Fibroblast of lung (primary cell): ENCODE results near the gene LMF1. TPM values are rescaled to one million over a fixed set of nuclear protein-coding genes. Genes with fewer than 3 reads are reported as not detected.

Experiments
- DNase-seq, 2 donors: peaks; one replicate each; pipeline versions ENCODE4 v3.0.0 to v3.0.0-alpha.2; 2010; ENCODE audit warnings: low read depth in 2 of 2
- H2AFZ ChIP-seq: 2 replicates; pipeline ENCODE4 v1.5.1; 2012; ENCODE audit warnings: low read length, control low read depth, inconsistent platforms
- H3K27ac ChIP-seq: 2 replicates; pipeline ENCODE4 v1.5.1; 2011; ENCODE audit warnings: low read length, control low read depth; ENCODE audit not compliant: insufficient read depth
- H3K27me3 ChIP-seq: 2 replicates; pipeline ENCODE4 v1.5.1; 2011; ENCODE audit warnings: mild to moderate bottlenecking, low read length; ENCODE audit not compliant: control insufficient read depth, insufficient read depth
- H3K36me3 ChIP-seq: 2 replicates; pipeline ENCODE4 v1.5.1; 2011; ENCODE audit warnings: low read length; ENCODE audit not compliant: control insufficient read depth, insufficient read depth
- H3K4me1 ChIP-seq: 2 replicates; pipeline ENCODE4 v1.5.1; 2011; ENCODE audit warnings: low read length; ENCODE audit not compliant: control insufficient read depth, insufficient read depth; ENCODE audit errors: extremely low read depth
- H3K4me2 ChIP-seq: 2 replicates; pipeline ENCODE4 v1.5.1; 2011; ENCODE audit warnings: low read length, control low read depth; ENCODE audit not compliant: insufficient read depth; ENCODE audit errors: extremely low read depth
- H3K4me3 ChIP-seq, 4 experiments: fragments of 200-600 bp in 1 of 4; sonication (generic) in 1 of 4; replicated peaks in 1 of 4; 2 replicates each; pipeline ENCODE4 v1.5.1; 2011 to 2016; ENCODE audit warnings: low read length in 4 of 4, low read depth in 3 of 4, mild to moderate bottlenecking in 3 of 4, control low read depth in 2 of 4, inconsistent platforms in 1 of 4, mixed read lengths in 1 of 4; ENCODE audit not compliant: insufficient read depth in 1 of 4; ENCODE audit errors: control extremely low read depth in 1 of 4
- H3K79me2 ChIP-seq: 2 replicates; pipeline ENCODE4 v1.5.1; 2012; ENCODE audit warnings: mild to moderate bottlenecking, low read length, inconsistent platforms; ENCODE audit not compliant: control insufficient read depth, insufficient read depth
- H3K9ac ChIP-seq: 2 replicates; pipeline ENCODE4 v1.5.1; 2011; ENCODE audit warnings: mild to moderate bottlenecking, low read length, control low read depth; ENCODE audit not compliant: insufficient read depth
- H3K9me3 ChIP-seq: 2 replicates; pipeline ENCODE4 v1.5.1; 2012; ENCODE audit warnings: low read depth, low read length; ENCODE audit not compliant: control insufficient read depth, insufficient read depth
- H4K20me1 ChIP-seq: 2 replicates; pipeline ENCODE4 v1.5.1; 2011; ENCODE audit warnings: low read length; ENCODE audit not compliant: control insufficient read depth, insufficient read depth; ENCODE audit errors: extremely low read depth
- EZH2 ChIP-seq: IDR thresholded peaks from 2 replicates; pipeline ENCODE4 v1.5.1; 2012; ENCODE audit warnings: low read length, control low read depth, mild to moderate bottlenecking; ENCODE audit errors: missing control alignments
- polyA plus RNA-seq, 2 donors: library from polyadenylated mRNA; depleted of rRNA in 1 of 2; stranded (reverse) in 1 of 2; unstranded in 1 of 2; fragments of >200 nt; gene quantifications; 2 replicates each; pipeline ENCODE4 v1.2.1, GENCODE V29; 2011 to 2012; ENCODE audit warnings: missing spikeins in 1 of 2
- total RNA-seq: library from RNA; depleted of rRNA; stranded (reverse); fragments of >200 nt; gene quantifications from 2 replicates; pipeline ENCODE4 v1.2.1, GENCODE V29; 2014
- TF ChIP-seq, protein P1 (sequence below), 2 donors: IDR thresholded peaks in 1 of 2; conservative IDR thresholded peaks in 1 of 2; 1 replicate in 1 of 2; 2 replicates in 1 of 2; pipeline ENCODE4 v1.5.1; 2011 to 2012; ENCODE audit warnings: low read length in 2 of 2, control low read depth in 1 of 2, inconsistent platforms in 1 of 2, low read depth in 1 of 2, mild to moderate bottlenecking in 1 of 2

The LMF1 gene
- total and polyA plus RNA-seq, 2 donors (not counting 1 experiment from before 2014, with no cell fraction given): 12.3 to 12.6 TPM

DNA sequence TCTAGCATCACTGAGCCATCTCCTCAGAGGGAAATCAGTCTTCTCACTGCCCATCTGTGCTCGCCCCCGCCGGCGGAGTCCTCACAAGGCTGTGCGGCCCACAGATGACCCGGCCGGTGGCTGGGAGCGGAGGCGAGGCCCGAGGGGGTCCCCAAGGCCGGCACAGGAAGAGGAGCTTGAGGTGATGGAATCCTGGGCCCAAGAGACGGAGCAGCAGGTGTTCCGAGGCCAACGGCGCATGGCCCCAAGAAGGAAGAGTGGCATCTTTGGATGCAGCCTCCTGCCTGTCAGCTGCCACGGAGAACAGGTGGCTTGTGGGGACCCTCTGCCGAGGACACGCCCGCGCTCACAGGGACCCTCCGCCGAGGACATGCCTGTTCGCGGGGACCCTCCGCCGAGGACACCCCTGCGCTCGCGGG lies 97.5 kb downstream of the LMF1 start:
- Histone ChIP-seq H3K4me2 (no peak overlapping the region), H3K4me1 (no peaks in the 10 kb centered on the region), H3K27ac (no peak overlapping the region), H3K79me2 (no peaks in the 10 kb centered on the region), H3K4me3 (no peak overlapping the region), H3K36me3 (no peaks in the 10 kb centered on the region), H3K27me3 (no peaks in the 10 kb centered on the region), H2AFZ (no peak overlapping the region), H4K20me1 (no peaks in the 10 kb centered on the region), H3K9ac (no peak overlapping the region), H3K9me3 (no peaks in the 10 kb centered on the region)
- no peak for TF ChIP-seq EZH2
- TF ChIP-seq, protein P1, sequence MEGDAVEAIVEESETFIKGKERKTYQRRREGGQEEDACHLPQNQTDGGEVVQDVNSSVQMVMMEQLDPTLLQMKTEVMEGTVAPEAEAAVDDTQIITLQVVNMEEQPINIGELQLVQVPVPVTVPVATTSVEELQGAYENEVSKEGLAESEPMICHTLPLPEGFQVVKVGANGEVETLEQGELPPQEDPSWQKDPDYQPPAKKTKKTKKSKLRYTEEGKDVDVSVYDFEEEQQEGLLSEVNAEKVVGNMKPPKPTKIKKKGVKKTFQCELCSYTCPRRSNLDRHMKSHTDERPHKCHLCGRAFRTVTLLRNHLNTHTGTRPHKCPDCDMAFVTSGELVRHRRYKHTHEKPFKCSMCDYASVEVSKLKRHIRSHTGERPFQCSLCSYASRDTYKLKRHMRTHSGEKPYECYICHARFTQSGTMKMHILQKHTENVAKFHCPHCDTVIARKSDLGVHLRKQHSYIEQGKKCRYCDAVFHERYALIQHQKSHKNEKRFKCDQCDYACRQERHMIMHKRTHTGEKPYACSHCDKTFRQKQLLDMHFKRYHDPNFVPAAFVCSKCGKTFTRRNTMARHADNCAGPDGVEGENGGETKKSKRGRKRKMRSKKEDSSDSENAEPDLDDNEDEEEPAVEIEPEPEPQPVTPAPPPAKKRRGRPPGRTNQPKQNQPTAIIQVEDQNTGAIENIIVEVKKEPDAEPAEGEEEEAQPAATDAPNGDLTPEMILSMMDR (conservative IDR thresholded peaks at IDR 0.05 in 1 of 2, IDR thresholded peaks at IDR 0.05 in 1 of 2; ENCODE audit: low read depth in 1 of 2, low read length in 2 of 2): no peak
- no peak for DNase-seq

DNA sequence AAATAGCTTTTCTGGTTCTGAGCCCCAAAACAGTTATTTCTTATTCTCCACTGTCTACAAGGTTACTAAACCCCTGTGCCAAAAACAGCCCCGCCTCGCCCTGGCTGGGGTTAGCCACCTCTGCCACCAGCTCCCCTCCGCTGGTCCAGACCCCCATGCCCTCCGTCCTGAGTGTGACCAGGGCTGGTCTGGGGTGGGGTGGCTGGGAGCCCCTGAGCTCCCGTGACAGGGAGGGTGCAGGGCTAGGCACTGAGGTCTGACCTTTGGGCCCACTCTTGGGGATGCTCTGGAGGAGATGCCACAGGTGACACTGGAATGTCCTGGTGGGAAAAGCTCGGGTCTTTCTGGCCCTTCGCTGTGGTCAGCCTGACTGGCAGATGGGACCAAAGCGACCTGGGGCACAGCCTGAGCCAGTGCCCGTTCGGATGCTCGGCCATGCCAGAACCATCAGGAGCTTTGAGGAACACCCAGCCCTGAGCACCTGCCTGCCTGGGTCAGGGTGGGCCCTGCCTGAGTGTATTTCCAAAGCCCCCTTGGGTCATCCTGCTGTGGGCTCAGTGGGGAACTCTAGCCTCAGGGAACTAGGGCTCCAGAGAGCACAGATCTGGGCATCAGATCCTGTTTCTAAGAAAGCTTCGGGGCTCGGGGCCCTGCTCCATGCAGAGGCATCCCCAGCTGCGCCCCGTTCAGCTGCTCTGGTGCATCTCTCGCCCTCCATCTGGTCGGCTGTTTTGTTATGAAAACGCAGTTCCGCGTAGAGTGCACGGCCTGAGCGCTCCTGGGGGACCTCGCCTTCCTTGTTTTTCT lies 98.1 kb downstream of the LMF1 start:
- H3K9ac ChIP-seq: no peak overlapping the region
- no peak overlapping the region for H3K4me3 ChIP-seq
- no peak overlapping the region for H2AFZ ChIP-seq
- H3K27me3 ChIP-seq: no peaks in the 10 kb centered on the region
- DNase-seq: no peak
- H3K27ac ChIP-seq: no peak overlapping the region
- H3K36me3 ChIP-seq: no peaks in the 10 kb centered on the region
- H4K20me1 ChIP-seq: no peaks in the 10 kb centered on the region
- H3K9me3 ChIP-seq: no peaks in the 10 kb centered on the region
- H3K79me2 ChIP-seq: no peaks in the 10 kb centered on the region
- H3K4me1 ChIP-seq: no peaks in the 10 kb centered on the region
- TF ChIP-seq EZH2: no peak
- no peak overlapping the region for H3K4me2 ChIP-seq

DNA sequence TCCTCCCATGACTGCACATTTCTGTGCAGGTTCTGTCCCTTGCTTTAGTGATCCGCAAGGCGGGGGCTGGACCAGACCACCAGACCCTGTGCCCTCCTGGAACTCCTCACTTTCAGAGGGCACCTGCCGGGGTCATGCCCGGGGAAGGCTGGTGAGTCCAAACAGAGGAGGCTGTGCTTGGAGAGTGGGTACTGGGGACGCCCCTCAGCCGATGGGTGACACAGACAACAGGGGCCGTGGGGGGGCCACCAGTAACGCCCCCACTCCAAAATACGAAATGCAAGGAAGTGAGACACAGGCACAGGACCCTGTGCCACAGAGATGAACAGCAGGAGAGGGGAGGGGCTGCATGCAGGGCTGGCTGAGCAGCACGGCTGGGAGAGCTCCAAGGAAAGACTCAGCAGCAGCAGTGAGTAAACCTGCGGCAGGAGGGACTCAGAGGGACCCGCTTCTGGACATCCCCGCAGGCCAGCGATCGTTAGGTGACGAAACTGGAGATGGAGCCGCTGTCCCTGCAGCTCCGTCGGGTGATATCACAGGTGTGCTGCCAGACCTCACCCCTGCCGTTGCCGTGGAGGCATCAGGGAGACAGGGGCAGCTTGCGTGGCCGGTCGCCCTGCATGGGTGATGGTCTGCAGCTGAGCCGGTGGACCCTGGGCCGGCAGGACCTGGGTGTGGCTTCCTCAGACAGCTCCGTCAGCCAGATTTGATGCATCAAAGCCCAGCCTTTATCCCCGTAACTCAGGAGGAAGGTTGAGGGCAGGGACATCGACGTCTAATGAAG lies 99.0 kb downstream of the LMF1 start:
- Histone ChIP-seq H3K27ac (no peak overlapping the region), H3K9ac (no peak overlapping the region), H2AFZ (no peak overlapping the region), H3K36me3 (no peaks in the 10 kb centered on the region), H3K27me3 (no peaks in the 10 kb centered on the region), H3K4me1 (no peaks in the 10 kb centered on the region), H3K4me3 (no peak overlapping the region), H4K20me1 (no peaks in the 10 kb centered on the region), H3K79me2 (no peaks in the 10 kb centered on the region), H3K9me3 (no peaks in the 10 kb centered on the region), H3K4me2 (no peak overlapping the region)
- DNase-seq: no peak
- no peak for TF ChIP-seq EZH2
- TF ChIP-seq, protein P1 (conservative IDR thresholded peaks at IDR 0.05 in 1 of 2, IDR thresholded peaks at IDR 0.05 in 1 of 2; ENCODE audit: low read depth in 1 of 2, low read length in 2 of 2): no peak
